Measurements from ENCODE around the gene PANK2.

DNA sequence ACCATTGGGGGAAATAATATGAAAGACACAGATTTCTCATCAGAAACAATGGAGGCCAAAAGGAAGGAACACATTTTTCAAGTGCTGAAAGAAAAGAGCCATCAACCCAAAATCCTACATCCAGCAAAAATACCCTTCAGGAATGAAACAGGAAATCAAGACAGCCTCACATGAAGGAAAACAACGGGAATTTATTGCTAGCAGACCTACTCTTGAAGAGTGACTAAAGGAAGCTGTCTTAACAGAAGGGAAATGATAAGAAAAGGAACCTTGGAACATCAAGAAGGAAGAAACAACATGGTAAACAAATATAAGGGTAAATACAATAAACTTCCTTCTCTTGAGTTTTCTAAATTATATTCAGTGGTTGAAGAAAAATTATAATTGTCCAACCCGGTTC lies 82.0 kb downstream of the PANK2 start:
- TF ChIP-seq ZNF274 (IDR thresholded peaks at IDR 0.05; ENCODE audit: low read depth, low read length) (no peak), POLR2AphosphoS5 (IDR thresholded peaks at IDR 0.05; ENCODE audit: low read depth, low read length) (no peak), POLR2A (IDR thresholded peaks at IDR 0.05; ENCODE audit: borderline replicate concordance, extremely low read depth, insufficient read depth, insufficient read length) (no peak), SP1 (IDR thresholded peaks at IDR 0.05; ENCODE audit: low read depth) (no peak), EZH2 (IDR thresholded peaks at IDR 0.05) (no peak), ZFX (IDR thresholded peaks at IDR 0.05) (no peak), JUND (IDR thresholded peaks at IDR 0.05) (no peak), EZH2phosphoT487 (IDR thresholded peaks at IDR 0.05; ENCODE audit: borderline replicate concordance) (no peak), CEBPB (IDR thresholded peaks at IDR 0.05; ENCODE audit: low read depth) (no peak), CBX3 (IDR thresholded peaks at IDR 0.05; ENCODE audit: low read depth) (no peak)
- TF ChIP-seq, protein P1, sequence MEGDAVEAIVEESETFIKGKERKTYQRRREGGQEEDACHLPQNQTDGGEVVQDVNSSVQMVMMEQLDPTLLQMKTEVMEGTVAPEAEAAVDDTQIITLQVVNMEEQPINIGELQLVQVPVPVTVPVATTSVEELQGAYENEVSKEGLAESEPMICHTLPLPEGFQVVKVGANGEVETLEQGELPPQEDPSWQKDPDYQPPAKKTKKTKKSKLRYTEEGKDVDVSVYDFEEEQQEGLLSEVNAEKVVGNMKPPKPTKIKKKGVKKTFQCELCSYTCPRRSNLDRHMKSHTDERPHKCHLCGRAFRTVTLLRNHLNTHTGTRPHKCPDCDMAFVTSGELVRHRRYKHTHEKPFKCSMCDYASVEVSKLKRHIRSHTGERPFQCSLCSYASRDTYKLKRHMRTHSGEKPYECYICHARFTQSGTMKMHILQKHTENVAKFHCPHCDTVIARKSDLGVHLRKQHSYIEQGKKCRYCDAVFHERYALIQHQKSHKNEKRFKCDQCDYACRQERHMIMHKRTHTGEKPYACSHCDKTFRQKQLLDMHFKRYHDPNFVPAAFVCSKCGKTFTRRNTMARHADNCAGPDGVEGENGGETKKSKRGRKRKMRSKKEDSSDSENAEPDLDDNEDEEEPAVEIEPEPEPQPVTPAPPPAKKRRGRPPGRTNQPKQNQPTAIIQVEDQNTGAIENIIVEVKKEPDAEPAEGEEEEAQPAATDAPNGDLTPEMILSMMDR (IDR thresholded peaks at IDR 0.05 in 2 of 3, conservative IDR thresholded peaks at IDR 0.05 in 1 of 3; ENCODE audit: borderline replicate concordance in 1 of 3, insufficient read depth in 1 of 3, low read depth in 2 of 3, low read length in 2 of 3) = no peak
- TF ChIP-seq, protein P2, sequence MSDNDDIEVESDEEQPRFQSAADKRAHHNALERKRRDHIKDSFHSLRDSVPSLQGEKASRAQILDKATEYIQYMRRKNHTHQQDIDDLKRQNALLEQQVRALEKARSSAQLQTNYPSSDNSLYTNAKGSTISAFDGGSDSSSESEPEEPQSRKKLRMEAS (IDR thresholded peaks at IDR 0.05) = no peak
- TF ChIP-seq, protein P3, sequence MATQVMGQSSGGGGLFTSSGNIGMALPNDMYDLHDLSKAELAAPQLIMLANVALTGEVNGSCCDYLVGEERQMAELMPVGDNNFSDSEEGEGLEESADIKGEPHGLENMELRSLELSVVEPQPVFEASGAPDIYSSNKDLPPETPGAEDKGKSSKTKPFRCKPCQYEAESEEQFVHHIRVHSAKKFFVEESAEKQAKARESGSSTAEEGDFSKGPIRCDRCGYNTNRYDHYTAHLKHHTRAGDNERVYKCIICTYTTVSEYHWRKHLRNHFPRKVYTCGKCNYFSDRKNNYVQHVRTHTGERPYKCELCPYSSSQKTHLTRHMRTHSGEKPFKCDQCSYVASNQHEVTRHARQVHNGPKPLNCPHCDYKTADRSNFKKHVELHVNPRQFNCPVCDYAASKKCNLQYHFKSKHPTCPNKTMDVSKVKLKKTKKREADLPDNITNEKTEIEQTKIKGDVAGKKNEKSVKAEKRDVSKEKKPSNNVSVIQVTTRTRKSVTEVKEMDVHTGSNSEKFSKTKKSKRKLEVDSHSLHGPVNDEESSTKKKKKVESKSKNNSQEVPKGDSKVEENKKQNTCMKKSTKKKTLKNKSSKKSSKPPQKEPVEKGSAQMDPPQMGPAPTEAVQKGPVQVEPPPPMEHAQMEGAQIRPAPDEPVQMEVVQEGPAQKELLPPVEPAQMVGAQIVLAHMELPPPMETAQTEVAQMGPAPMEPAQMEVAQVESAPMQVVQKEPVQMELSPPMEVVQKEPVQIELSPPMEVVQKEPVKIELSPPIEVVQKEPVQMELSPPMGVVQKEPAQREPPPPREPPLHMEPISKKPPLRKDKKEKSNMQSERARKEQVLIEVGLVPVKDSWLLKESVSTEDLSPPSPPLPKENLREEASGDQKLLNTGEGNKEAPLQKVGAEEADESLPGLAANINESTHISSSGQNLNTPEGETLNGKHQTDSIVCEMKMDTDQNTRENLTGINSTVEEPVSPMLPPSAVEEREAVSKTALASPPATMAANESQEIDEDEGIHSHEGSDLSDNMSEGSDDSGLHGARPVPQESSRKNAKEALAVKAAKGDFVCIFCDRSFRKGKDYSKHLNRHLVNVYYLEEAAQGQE (IDR thresholded peaks at IDR 0.05; ENCODE audit: low read depth) = no peak
